ENCODE measurements around the gene ACAT1.

ACAT1 gene

DNA sequence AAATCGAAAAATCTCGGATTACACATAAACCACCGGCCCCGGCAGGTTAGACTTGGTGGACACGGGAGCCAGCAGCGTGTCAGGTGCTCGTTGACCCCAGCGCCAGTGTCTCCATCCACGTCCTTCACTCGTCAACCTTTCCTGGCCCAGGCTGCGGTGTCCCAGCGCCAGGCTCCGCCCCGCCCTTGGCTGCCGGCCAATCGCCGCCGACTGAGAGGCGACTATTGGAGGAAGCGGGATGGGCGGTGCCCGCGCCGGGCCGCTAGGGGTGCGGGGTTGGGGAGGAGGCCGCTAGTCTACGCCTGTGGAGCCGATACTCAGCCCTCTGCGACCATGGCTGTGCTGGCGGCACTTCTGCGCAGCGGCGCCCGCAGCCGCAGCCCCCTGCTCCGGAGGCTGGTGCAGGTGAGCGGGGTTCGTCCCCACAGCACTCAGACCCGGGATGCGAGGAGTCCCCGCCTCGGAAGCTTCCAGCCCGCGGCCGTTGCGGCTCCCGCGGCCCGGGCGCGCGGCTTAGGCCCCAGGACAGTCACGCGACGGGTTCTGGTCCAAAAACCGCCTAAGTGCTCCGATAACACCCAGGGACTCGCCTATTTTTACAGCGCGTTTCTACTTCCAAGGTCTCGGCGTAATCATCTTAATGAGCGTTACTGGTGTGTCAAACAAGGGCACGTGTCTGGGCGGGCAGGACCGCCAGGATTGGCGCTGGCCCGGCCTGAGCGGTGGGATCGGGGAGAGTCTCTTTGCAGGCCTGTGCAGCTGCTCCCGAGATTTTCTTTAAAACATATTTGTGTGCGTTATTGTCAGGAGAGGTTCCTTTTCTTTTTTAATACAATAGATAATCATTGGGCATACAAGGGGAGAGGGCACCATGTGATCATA, at the start of gene ACAT1:
Gene ACAT1, plus strand, starts transcription at position 294 of the 882 bp plus-strand sequence. Its CDS starts 40 bp downstream, at position 334.
- Histone ChIP-seq H3K36me3 (ENCODE audit: low read depth) (no peaks in the 10 kb centered on the region), H3K27me3 (ENCODE audit: insufficient read depth, poor library complexity, severe bottlenecking) (no peaks in the 10 kb centered on the region), H3K4me3 (ENCODE audit: severe bottlenecking) (peak within 1 kb of the TSS; percentile 53), H3K27ac (ENCODE audit: poor library complexity, severe bottlenecking) (peak within 1 kb of the TSS; percentile 5), H3K4me1 (ENCODE audit: insufficient read depth, poor library complexity, severe bottlenecking) (peaks cover 9% of the 10 kb centered on the region), H3K9me3 (ENCODE audit: severe bottlenecking) (no peaks in the 10 kb centered on the region)
- DNase-seq (ENCODE audit: low spot score) (peak; percentile 92), ATAC-seq (ENCODE audit: low read depth) (peak; percentile 95)
- TF ChIP-seq, protein P1, sequence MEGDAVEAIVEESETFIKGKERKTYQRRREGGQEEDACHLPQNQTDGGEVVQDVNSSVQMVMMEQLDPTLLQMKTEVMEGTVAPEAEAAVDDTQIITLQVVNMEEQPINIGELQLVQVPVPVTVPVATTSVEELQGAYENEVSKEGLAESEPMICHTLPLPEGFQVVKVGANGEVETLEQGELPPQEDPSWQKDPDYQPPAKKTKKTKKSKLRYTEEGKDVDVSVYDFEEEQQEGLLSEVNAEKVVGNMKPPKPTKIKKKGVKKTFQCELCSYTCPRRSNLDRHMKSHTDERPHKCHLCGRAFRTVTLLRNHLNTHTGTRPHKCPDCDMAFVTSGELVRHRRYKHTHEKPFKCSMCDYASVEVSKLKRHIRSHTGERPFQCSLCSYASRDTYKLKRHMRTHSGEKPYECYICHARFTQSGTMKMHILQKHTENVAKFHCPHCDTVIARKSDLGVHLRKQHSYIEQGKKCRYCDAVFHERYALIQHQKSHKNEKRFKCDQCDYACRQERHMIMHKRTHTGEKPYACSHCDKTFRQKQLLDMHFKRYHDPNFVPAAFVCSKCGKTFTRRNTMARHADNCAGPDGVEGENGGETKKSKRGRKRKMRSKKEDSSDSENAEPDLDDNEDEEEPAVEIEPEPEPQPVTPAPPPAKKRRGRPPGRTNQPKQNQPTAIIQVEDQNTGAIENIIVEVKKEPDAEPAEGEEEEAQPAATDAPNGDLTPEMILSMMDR (IDR thresholded peaks at IDR 0.05; ENCODE audit: poor library complexity, severe bottlenecking): no peak

DNA sequence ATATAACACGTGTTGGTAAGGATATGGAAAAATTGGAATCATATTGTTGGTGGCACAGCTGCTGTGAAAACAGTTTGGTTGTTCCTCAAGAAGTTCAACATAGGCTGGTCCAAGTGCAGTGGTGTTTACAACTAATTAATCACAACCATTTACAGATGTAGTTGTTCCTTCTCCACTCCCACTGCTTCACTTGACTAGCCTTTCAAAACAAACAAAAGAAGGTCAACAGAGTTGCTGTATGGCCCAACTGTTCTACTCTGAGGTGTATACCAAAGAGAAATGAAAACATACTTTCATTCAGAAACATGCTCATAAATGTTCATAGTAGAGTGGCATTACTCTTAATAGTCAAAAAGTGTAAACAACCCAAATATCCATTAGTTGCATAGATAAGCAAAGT, 36.6 kb upstream of the ACAT1 start:
- peaks cover 65% of the 10 kb centered on the region for H3K36me3 ChIP-seq (ENCODE audit: low read depth)
- no peaks in the 10 kb centered on the region for H3K27me3 ChIP-seq (ENCODE audit: insufficient read depth, poor library complexity, severe bottlenecking)
- DNase-seq (ENCODE audit: low spot score) (no peak), ATAC-seq (ENCODE audit: low read depth) (no peak)
- H3K4me3 ChIP-seq (ENCODE audit: severe bottlenecking): no peak overlapping the region
- TF ChIP-seq, protein P1 (IDR thresholded peaks at IDR 0.05; ENCODE audit: poor library complexity, severe bottlenecking): no peak
- no peaks in the 10 kb centered on the region for H3K9me3 ChIP-seq (ENCODE audit: severe bottlenecking)
- H3K27ac ChIP-seq (ENCODE audit: poor library complexity, severe bottlenecking): no peak overlapping the region
- no peaks in the 10 kb centered on the region for H3K4me1 ChIP-seq (ENCODE audit: insufficient read depth, poor library complexity, severe bottlenecking)

DNA sequence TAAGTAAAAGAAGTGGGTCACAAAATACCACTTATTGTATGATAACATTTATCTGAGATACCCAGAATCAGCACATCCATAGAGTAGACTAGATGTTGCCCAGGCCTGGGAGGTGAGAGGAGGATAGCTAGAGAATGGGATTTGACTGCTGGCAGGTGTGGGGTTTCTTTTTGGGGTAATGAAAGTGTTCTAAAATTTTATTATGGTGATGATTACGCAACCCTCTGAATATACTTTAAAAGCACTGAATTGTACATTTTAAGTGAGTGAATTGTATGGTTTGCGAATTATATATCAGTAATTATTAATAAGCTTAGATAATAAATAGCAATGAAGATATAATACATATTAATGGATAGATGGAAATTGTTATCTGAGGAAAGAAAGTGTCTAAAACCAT, 35.7 kb upstream of the ACAT1 start:
- TF ChIP-seq, protein P1 (IDR thresholded peaks at IDR 0.05; ENCODE audit: poor library complexity, severe bottlenecking): no peak
- DNase-seq (ENCODE audit: low spot score) (no peak), ATAC-seq (ENCODE audit: low read depth) (no peak)
- Histone ChIP-seq H3K4me1 (ENCODE audit: insufficient read depth, poor library complexity, severe bottlenecking) (no peaks in the 10 kb centered on the region), H3K36me3 (ENCODE audit: low read depth) (peaks cover 66% of the 10 kb centered on the region), H3K4me3 (ENCODE audit: severe bottlenecking) (no peak overlapping the region), H3K27me3 (ENCODE audit: insufficient read depth, poor library complexity, severe bottlenecking) (no peaks in the 10 kb centered on the region), H3K27ac (ENCODE audit: poor library complexity, severe bottlenecking) (no peak overlapping the region), H3K9me3 (ENCODE audit: severe bottlenecking) (no peaks in the 10 kb centered on the region)

- peaks cover 51% of the 10 kb centered on the region for H3K36me3 ChIP-seq (ENCODE audit: low read depth)
- H3K9me3 ChIP-seq (ENCODE audit: severe bottlenecking): no peaks in the 10 kb centered on the region
- ATAC-seq (ENCODE audit: low read depth) (no peak), DNase-seq (ENCODE audit: low spot score) (no peak)
- no peaks in the 10 kb centered on the region for H3K27me3 ChIP-seq (ENCODE audit: insufficient read depth, poor library complexity, severe bottlenecking)
- H3K4me3 ChIP-seq (ENCODE audit: severe bottlenecking): no peak overlapping the region
- TF ChIP-seq, protein P1 (IDR thresholded peaks at IDR 0.05; ENCODE audit: poor library complexity, severe bottlenecking): no peak
- H3K27ac ChIP-seq (ENCODE audit: poor library complexity, severe bottlenecking): no peak overlapping the region
- no peaks in the 10 kb centered on the region for H3K4me1 ChIP-seq (ENCODE audit: insufficient read depth, poor library complexity, severe bottlenecking)
These were observed 29.2 kb upstream of the ACAT1 start for GRCh38 chr11:108092134-108092533.
